Epithelial cell of alveolus of lung (primary cell): ENCODE data around the gene C6orf62. TPM values are rescaled to one million over a fixed set of nuclear protein-coding genes. Genes with fewer than 3 reads are reported as not detected.

Source experiments
- total RNA-seq: library from RNA; depleted of rRNA; stranded (reverse); fragments of >200 nt; gene quantifications from 2 replicates; pipeline ENCODE4 v1.2.1, GENCODE V29; 2015

C6orf62 gene
- total RNA-seq, result 63.1 and 80.7 TPM in 2 replicates

DNA sequence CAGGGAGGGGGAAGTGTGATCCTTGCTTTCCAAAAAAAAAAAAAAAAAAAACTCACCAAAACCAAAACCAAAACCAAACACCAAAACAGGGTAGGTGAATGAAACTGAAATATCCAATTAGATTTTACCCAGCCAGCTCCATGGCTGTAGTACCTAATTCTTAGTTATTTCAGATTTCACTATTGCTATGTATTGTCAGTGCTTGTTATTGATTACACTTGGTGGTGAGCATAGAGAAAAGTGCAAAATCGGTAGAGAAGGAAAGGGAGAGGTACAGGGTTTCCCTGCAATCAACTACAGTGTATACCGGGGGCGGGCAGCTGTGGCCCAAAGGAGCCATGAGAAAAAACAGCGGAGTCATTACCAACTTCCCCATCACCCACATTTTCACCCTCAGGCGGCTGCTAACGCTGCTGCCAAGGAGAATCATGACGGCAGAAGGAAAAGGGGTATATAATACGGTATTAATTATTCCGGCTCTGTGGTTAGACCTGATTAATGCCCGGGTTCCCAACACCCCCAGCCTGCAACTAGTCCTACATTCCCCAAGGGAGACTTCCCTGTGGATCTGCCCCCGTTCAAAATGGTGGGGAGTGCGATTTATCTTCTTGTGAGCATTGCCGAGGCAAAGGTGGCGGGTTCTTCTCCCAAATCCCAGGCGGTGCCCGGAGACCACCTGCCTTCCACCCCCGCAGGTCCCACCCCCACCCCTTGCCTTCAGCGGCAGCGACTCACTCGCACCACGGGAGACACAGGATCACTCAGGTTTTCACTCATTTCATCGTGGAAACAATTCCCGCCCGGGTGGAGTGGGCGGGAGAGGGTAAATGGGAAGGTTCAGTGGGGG lies at the start of gene C6orf62:
Gene C6orf62, minus strand, starts transcription at position 30 of the 847 bp plus-strand sequence. CDS start 486 bp downstream, outside the sequence.

DNA sequence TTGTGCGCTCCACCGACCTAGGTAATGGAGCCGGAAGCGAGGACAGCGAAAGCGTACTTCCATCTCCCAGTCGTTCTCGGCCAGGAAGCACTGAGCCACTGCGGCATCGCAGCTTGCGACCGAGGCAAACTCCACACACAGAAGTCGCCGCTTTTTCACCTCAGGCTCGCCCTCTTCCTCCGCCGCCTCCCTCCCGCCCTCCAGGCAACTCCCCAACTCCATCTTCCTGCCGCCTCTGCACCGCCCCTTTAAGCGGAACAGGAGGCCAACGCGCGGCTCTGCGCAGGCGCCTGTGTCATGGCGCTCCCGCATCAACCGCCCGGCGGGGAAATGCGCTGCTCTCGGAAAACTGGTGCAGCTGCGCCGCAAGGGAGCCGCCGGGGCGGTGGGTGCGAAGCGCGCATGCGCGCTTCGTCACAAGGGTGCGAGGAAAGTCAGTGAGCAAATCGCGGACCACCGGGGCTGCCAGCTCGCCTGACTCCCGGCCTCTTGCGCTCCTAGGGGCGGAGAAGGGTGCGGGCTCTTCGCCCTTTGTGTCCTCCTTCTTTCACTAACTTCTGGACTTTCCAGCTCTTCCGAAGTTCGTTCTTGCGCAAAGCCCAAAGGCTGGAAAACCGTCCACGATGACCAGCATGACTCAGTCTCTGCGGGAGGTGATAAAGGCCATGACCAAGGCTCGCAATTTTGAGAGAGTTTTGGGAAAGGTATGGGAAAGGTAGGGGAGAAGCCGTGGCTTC lies 52.1 kb downstream of the C6orf62 start, which contains the start of the genes ACOT13 and TDP2:
Gene ACOT13, plus strand, starts transcription at position 437 of the 737 bp plus-strand sequence. Its CDS starts 187 bp downstream, at position 624.
Gene TDP2, minus strand, starts transcription at position 259 of the 737 bp plus-strand sequence. Its CDS starts 37 bp downstream, at position 222.

Other genes starting within 250 kb of the C6orf62 start
- 0.26 TPM in 1 of 2 replicates, not detected in the other for gene GPLD1, start 229.6 kb downstream of the C6orf62 start, total RNA-seq
- gene ALDH5A1, start 224.2 kb downstream of the C6orf62 start, total RNA-seq, result 0.64 and 0.91 TPM in 2 replicates
- not detected in 2 replicates for gene KIAA0319, start 73.0 kb downstream of the C6orf62 start, total RNA-seq
- gene TDP2, start 52.3 kb downstream of the C6orf62 start, total RNA-seq, result 14.3 and 16.5 TPM in 2 replicates
- gene ACOT13, start 52.1 kb downstream of the C6orf62 start, total RNA-seq, result 3.9 and 5.3 TPM in 2 replicates
- gene GMNN, start 55.8 kb upstream of the C6orf62 start, total RNA-seq, result 14.7 and 26.9 TPM in 2 replicates
- not detected in 2 replicates for gene ARMH2, start 79.8 kb upstream of the C6orf62 start, total RNA-seq
- 1.8 TPM in 2 replicates for gene RIPOR2, start 216.8 kb upstream of the C6orf62 start, total RNA-seq